GM18909 (cell line): ENCODE measurements around the gene KLK7.

Source experiments
- ATAC-seq: cut with Tn5 transposase; IDR thresholded peaks from one replicate; pipeline ENCODE4 v1.9.1; 2021; ENCODE audit warnings: mild to moderate bottlenecking; ENCODE audit not compliant: unreplicated experiment, poor library complexity

The KLK7 gene

GRCh38 chr19:50983625-50984292 is at the start of gene KLK7:
Gene KLK7, minus strand, starts transcription at chr19:50983917. Its CDS starts 1,518 bp downstream, at chr19:50982399.
- ATAC-seq = no peak

- ATAC-seq = no peak
These were observed 48.1 kb upstream of the KLK7 start for GRCh38 chr19:51031880-51032225.

- no peak for ATAC-seq
These were observed 47.6 kb upstream of the KLK7 start for GRCh38 chr19:51031220-51031879.

GRCh38 chr19:51030631-51031030 is 46.9 kb upstream of the KLK7 start:
- no peak for ATAC-seq

GRCh38 chr19:51029718-51030117 is 46.0 kb upstream of the KLK7 start:
- ATAC-seq = no peak

GRCh38 chr19:51027873-51028272 is 44.2 kb upstream of the KLK7 start:
- ATAC-seq = no peak

GRCh38 chr19:51027126-51027806 is 43.5 kb upstream of the KLK7 start:
- no peak for ATAC-seq

- ATAC-seq = no peak
These were observed 42.8 kb upstream of the KLK7 start, which contains the start of gene KLK11 for GRCh38 chr19:51026554-51026831. Gene KLK11, minus strand, starts transcription at chr19:51026616. Its CDS starts 985 bp downstream, at chr19:51025631.

- ATAC-seq = no peak
These were observed 42.3 kb upstream of the KLK7 start for GRCh38 chr19:51025809-51026553.

GRCh38 chr19:51025401-51025800 is 41.7 kb upstream of the KLK7 start:
- no peak for ATAC-seq

GRCh38 chr19:51024924-51025323 is 41.2 kb upstream of the KLK7 start:
- no peak for ATAC-seq

- no peak for ATAC-seq
These were observed 40.2 kb upstream of the KLK7 start for GRCh38 chr19:51023946-51024345.

GRCh38 chr19:51022526-51022925 is 38.8 kb upstream of the KLK7 start:
- no peak for ATAC-seq

GRCh38 chr19:51020988-51021651 is 37.4 kb upstream of the KLK7 start:
- no peak for ATAC-seq

GRCh38 chr19:51019544-51019925 is 35.8 kb upstream of the KLK7 start, which contains the start of gene KLK10:
Gene KLK10, minus strand, starts transcription at chr19:51019709. Its CDS starts 579 bp downstream, at chr19:51019130.
- no peak for ATAC-seq

GRCh38 chr19:51018745-51019543 is 35.2 kb upstream of the KLK7 start:
- no peak for ATAC-seq

GRCh38 chr19:51016798-51017683 is 33.3 kb upstream of the KLK7 start:
- ATAC-seq = no peak

- no peak for ATAC-seq
These were observed 32.1 kb upstream of the KLK7 start for GRCh38 chr19:51015691-51016267.
